OCI-LY1 (cell line): ENCODE measurements around the gene POLR1G.

Experiments
- CTCF ChIP-seq: fragments of 200-600 bp; sonication (generic), shearing (Covaris generic); IDR thresholded peaks from 2 replicates; pipeline ENCODE4 v1.5.1; 2017; ENCODE audit warnings: mild to moderate bottlenecking, antibody characterized with exemption, low read length, moderate library complexity, mixed read lengths
- EZH2 ChIP-seq: fragments of 200-600 bp; sonication (generic), shearing (Covaris generic); IDR thresholded peaks from 2 replicates; pipeline ENCODE4 v1.8.0; 2017; ENCODE audit warnings: borderline replicate concordance, mixed run types, mild to moderate bottlenecking, antibody characterized with exemption, low read length, moderate library complexity, mixed read lengths

DNA sequence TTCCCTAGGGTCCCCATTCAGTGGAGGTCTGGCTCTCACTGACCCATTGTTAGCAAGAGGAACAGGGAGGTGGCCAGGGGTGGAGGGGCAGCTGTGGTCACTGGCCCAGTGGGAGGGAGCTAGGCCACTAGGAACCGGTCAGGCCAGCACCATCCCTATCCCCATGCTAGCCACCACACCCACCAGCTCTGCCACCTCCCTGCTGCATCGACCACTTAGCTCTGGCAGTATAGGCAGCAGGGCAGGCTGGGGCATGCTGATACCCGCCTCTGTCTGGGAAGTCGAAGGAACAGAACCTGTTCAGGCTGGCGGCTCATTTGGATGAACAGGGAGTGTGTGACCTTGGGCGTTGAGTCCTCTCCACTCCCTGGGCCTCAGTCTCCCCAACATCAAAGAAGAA lies 6.3 kb upstream of the POLR1G start:
- TF ChIP-seq CTCF (no peak), EZH2 (no peak)
